Measurements from ENCODE around the gene TTBK1.

Gene TTBK1

DNA sequence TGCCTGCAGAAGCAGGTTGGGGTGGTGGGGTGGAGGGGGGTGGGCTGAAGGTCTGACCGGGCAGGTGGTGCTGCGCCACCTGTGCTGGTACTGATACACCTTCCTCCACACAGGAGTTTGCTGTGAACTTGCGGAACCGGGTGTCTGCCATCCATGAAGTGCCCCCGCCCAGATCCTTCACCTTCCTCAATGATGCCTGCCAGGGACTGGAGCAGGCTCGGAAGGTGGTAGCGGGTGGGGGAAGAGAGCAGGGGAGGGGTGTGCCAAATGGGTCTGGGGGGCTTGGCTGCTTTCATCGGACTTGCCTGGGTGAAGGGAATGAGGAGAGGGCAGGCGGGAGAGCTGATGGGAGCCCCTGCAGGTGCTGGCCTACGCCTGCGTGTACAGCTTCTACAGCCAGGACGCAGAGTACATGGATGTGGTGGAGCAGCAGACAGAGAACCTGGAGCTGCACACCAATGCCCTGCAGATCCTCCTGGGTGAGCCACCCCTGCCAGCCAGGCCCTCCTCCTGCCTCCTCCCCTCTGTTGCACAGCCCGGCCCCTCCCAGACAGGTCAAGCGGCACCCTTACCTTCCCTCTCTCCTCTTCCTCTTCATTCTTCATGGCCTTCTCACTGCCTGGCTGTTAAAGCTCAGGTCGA lies 20.7 kb upstream of the TTBK1 start:
- H4K12ac ChIP-seq (ENCODE audit: low read depth, low read length) = no peak overlapping the region
- peaks cover 5 to 8% of the 10 kb centered on the region in 2 experiments for H3K4me1 ChIP-seq (ENCODE audit: control insufficient read depth in 1 of 2, insufficient read depth in 2 of 2, low read length in 2 of 2)
- no peak overlapping the region for H3K18ac ChIP-seq (ENCODE audit: low read length)
- no peak for DNase-seq
- WGBS (ENCODE audit: extremely low coverage, insufficient coverage, insufficient read length) = no CpG with 5 or more reads among the region's 15 CpGs
- no peak overlapping the region for H3K4ac ChIP-seq (ENCODE audit: low read depth, low read length)
- H3K79me2 ChIP-seq (ENCODE audit: control insufficient read depth, insufficient read depth, low read length, poor library complexity) = no peaks in the 10 kb centered on the region
- no peak overlapping the region for H2BK5ac ChIP-seq (ENCODE audit: low read depth, low read length, poor library complexity)
- H3K4me3 ChIP-seq (ENCODE audit: low read depth, low read length) = no peak overlapping the region
- no peak overlapping the region for H2AK5ac ChIP-seq (ENCODE audit: low read length)
- H3K27ac ChIP-seq (ENCODE audit: low read depth, low read length) = no peak overlapping the region
- no peak overlapping the region for H4K8ac ChIP-seq (ENCODE audit: low read depth, low read length)
- peaks cover 5% of the 10 kb centered on the region for H3K9me3 ChIP-seq (ENCODE audit: insufficient read depth, low read depth, low read length)
- H3K14ac ChIP-seq (ENCODE audit: low read length) = no peak overlapping the region
- H2AFZ ChIP-seq (ENCODE audit: insufficient read depth, low read length, poor library complexity) = no peak overlapping the region
- H2BK120ac ChIP-seq (ENCODE audit: insufficient read depth, low read length, poor library complexity) = no peak overlapping the region
- no peak overlapping the region for H2BK12ac ChIP-seq (ENCODE audit: low read length)
- peaks cover 28 to 34% of the 10 kb centered on the region in 2 experiments for H3K36me3 ChIP-seq (ENCODE audit: control insufficient read depth in 1 of 2, insufficient read depth in 2 of 2, low read length in 2 of 2)
- peaks cover 4% of the 10 kb centered on the region for H3K79me1 ChIP-seq (ENCODE audit: low read length)
- no peak overlapping the region for H3K4me2 ChIP-seq (ENCODE audit: low read length)
- H3K27me3 ChIP-seq (ENCODE audit: insufficient read depth, low read length) = no peaks in the 10 kb centered on the region
- H4K91ac ChIP-seq (ENCODE audit: low read depth, low read length) = no peak overlapping the region
- H3K9ac ChIP-seq (ENCODE audit: low read length) = no peak overlapping the region
- H3K23ac ChIP-seq (ENCODE audit: low read length) = no peak overlapping the region

DNA sequence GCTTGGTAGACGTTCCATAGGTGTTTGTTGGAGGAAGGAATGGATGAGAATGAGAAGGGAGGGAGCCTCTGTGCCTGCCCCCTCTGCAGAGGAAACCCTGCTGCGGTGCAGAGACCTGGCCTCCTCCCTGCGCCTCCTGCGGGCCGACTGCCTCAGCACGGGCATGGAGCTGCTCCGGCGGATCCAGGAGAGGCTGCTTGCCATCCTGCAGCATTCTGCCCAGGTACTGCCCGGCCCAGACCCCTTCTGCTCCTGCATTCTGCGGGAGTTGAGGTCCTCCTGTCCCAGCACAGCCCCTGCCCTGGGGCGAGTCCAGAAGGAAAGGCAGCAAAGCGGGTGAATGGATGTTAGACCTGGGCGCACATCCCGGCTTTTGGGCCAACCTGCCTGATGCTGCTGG lies 20.1 kb upstream of the TTBK1 start:
- H3K4me3 ChIP-seq (ENCODE audit: low read depth, low read length) = no peak overlapping the region
- peaks cover 28 to 34% of the 10 kb centered on the region in 2 experiments for H3K36me3 ChIP-seq (ENCODE audit: control insufficient read depth in 1 of 2, insufficient read depth in 2 of 2, low read length in 2 of 2)
- WGBS (ENCODE audit: extremely low coverage, insufficient coverage, insufficient read length) = no CpG with 5 or more reads among the region's 14 CpGs

DNA sequence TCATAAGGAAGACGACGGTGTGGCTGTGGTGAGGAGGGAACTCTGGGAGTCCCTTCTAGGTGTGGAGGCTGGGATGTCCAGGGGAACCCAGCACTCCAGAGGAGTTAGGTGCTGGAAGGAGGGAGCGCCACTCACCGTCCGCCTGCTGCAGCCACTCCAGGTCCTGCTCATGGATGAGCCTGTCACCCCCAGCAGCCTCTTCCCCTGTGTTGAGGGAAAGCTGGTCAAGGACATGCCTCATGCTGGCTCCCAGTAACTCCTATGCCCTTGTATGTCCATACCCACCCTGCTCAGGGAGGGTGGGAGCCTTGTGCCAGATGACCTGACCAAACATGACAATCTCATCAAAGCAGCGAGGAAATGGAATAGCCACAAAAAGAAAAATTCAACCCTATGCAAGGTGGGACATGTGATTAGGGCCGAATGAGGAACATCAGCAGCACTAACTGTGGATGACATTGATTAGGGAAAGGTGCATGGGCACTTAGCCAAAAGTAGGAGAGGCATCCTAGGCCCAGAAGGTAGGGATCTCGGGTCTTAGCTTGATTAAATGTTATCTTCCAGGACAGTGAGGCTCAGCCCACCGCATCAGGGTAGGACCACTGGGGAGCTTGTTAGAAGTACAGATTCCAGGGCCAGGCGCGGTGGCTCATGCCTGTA lies 17.0 kb upstream of the TTBK1 start:
- Histone ChIP-seq H2BK5ac (ENCODE audit: low read depth, low read length, poor library complexity) (no peak overlapping the region), H3K14ac (ENCODE audit: low read length) (no peak overlapping the region), H3K9me3 (ENCODE audit: insufficient read depth, low read depth, low read length) (peaks cover 3% of the 10 kb centered on the region), H3K4me1 (ENCODE audit: control insufficient read depth in 1 of 2, insufficient read depth in 2 of 2, low read length in 2 of 2) (peaks cover 5 to 14% of the 10 kb centered on the region in 2 experiments), H2BK12ac (ENCODE audit: low read length) (no peak overlapping the region), H3K4ac (ENCODE audit: low read depth, low read length) (no peak overlapping the region), H2AK5ac (ENCODE audit: low read length) (no peak overlapping the region), H2AFZ (ENCODE audit: insufficient read depth, low read length, poor library complexity) (no peak overlapping the region), H3K4me2 (ENCODE audit: low read length) (no peak overlapping the region), H3K27ac (ENCODE audit: low read depth, low read length) (no peak overlapping the region), H3K4me3 (ENCODE audit: low read depth, low read length) (no peak overlapping the region), H3K36me3 (ENCODE audit: control insufficient read depth in 1 of 2, insufficient read depth in 2 of 2, low read length in 2 of 2) (peaks cover 17 to 23% of the 10 kb centered on the region in 2 experiments), H4K12ac (ENCODE audit: low read depth, low read length) (no peak overlapping the region), H3K27me3 (ENCODE audit: insufficient read depth, low read length) (peaks cover 3% of the 10 kb centered on the region), H3K18ac (ENCODE audit: low read length) (no peak overlapping the region), H3K79me2 (ENCODE audit: control insufficient read depth, insufficient read depth, low read length, poor library complexity) (peaks cover 3% of the 10 kb centered on the region), H4K91ac (ENCODE audit: low read depth, low read length) (no peak overlapping the region), H3K23ac (ENCODE audit: low read length) (no peak overlapping the region), H3K79me1 (ENCODE audit: low read length) (peaks cover 9% of the 10 kb centered on the region), H3K9ac (ENCODE audit: low read length) (no peak overlapping the region), H2BK120ac (ENCODE audit: insufficient read depth, low read length, poor library complexity) (no peak overlapping the region), H4K8ac (ENCODE audit: low read depth, low read length) (no peak overlapping the region)
- WGBS (ENCODE audit: extremely low coverage, insufficient coverage, insufficient read length) = no CpG with 5 or more reads among the region's 11 CpGs
- no peak for DNase-seq

More for the DNA sequence above, 20.1 kb upstream of the TTBK1 start:
- no peak for DNase-seq
- peaks cover 5% of the 10 kb centered on the region for H3K9me3 ChIP-seq (ENCODE audit: insufficient read depth, low read depth, low read length)
- H3K9ac ChIP-seq (ENCODE audit: low read length) = no peak overlapping the region
- H3K4ac ChIP-seq (ENCODE audit: low read depth, low read length) = no peak overlapping the region
- no peak overlapping the region for H3K27ac ChIP-seq (ENCODE audit: low read depth, low read length)
- H3K14ac ChIP-seq (ENCODE audit: low read length) = no peak overlapping the region
- H3K4me2 ChIP-seq (ENCODE audit: low read length) = no peak overlapping the region
- H3K27me3 ChIP-seq (ENCODE audit: insufficient read depth, low read length) = no peaks in the 10 kb centered on the region
- H2BK120ac ChIP-seq (ENCODE audit: insufficient read depth, low read length, poor library complexity) = no peak overlapping the region
- H3K4me1 ChIP-seq (ENCODE audit: control insufficient read depth in 1 of 2, insufficient read depth in 2 of 2, low read length in 2 of 2) = peaks cover 5 to 8% of the 10 kb centered on the region in 2 experiments
- H2BK5ac ChIP-seq (ENCODE audit: low read depth, low read length, poor library complexity) = no peak overlapping the region
- H4K91ac ChIP-seq (ENCODE audit: low read depth, low read length) = no peak overlapping the region
- H2BK12ac ChIP-seq (ENCODE audit: low read length) = no peak overlapping the region
- H3K23ac ChIP-seq (ENCODE audit: low read length) = no peak overlapping the region
- no peak overlapping the region for H4K8ac ChIP-seq (ENCODE audit: low read depth, low read length)
- no peak overlapping the region for H2AFZ ChIP-seq (ENCODE audit: insufficient read depth, low read length, poor library complexity)
- H2AK5ac ChIP-seq (ENCODE audit: low read length) = no peak overlapping the region
- H3K18ac ChIP-seq (ENCODE audit: low read length) = no peak overlapping the region
- H3K79me2 ChIP-seq (ENCODE audit: control insufficient read depth, insufficient read depth, low read length, poor library complexity) = no peaks in the 10 kb centered on the region
- peaks cover 4% of the 10 kb centered on the region for H3K79me1 ChIP-seq (ENCODE audit: low read length)
- H4K12ac ChIP-seq (ENCODE audit: low read depth, low read length) = no peak overlapping the region

DNA sequence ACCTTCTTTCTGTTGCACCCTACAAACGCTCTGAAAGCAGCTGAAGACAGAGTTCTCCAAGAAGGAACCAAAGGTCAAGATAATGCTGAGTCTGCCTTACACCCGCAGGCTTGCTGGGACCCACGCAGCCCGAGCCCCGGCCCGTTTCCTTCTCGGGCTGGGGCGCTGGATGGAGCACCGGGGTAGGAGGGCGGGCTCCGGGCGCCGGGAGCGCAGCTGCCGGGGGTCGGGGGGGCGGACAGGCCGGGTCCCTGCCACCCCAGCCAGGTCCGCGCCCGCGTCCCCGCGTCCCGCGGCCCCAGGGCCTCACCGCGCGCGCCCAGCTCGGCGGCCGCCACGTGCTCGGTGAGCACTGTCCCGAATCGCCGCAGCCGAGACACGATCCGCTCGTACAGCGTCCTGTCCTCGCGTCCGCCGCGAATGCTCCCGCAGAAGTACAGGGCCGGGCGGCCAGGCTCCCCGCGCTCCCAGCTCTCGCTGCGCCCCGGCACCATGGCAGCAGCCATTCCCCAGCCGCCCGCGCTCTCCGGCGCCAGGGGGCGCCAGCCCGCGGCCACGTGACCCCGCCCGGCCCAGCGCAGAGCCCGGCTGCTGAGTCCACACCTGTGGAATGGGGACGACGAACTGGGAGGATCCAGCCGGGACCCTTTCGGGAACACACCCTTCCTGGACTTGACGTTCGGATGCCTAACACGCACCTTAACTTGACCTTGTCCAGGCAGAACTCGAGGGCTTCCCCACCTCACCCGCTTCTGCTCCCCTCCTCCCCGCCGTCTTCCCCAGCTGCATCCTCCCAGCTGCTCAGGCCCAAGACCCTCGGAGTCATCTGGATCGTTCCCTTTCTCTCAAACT lies 14.1 kb upstream of the TTBK1 start, which contains the start of gene DNPH1:
Gene DNPH1, minus strand, starts transcription at position 531 of the 852 bp plus-strand sequence. Its CDS starts 25 bp downstream, at position 506.
- Histone ChIP-seq H3K4me2 (ENCODE audit: low read length) (peak within 1 kb of the TSS; percentile 83), H4K91ac (ENCODE audit: low read depth, low read length) (peak within 1 kb of the TSS; percentile 96), H4K12ac (ENCODE audit: low read depth, low read length) (peak within 1 kb of the TSS; percentile 96), H3K79me1 (ENCODE audit: low read length) (peaks cover 5% of the 10 kb centered on the region), H3K14ac (ENCODE audit: low read length) (peak within 1 kb of the TSS; percentile 99), H3K4me3 (ENCODE audit: low read depth, low read length) (peak within 1 kb of the TSS; percentile 83), H3K4me1 (ENCODE audit: control insufficient read depth in 1 of 2, insufficient read depth in 2 of 2, low read length in 2 of 2) (peaks cover 1 to 10% of the 10 kb centered on the region in 2 experiments), H4K8ac (ENCODE audit: low read depth, low read length) (peak within 1 kb of the TSS; percentile 98), H3K4ac (ENCODE audit: low read depth, low read length) (peak within 1 kb of the TSS; percentile 65), H3K36me3 (ENCODE audit: control insufficient read depth in 1 of 2, insufficient read depth in 2 of 2, low read length in 2 of 2) (peaks cover 2 to 6% of the 10 kb centered on the region in 2 experiments), H2BK12ac (ENCODE audit: low read length) (peak within 1 kb of the TSS; percentile 79), H3K9ac (ENCODE audit: low read length) (peak within 1 kb of the TSS; percentile 92), H3K18ac (ENCODE audit: low read length) (peak within 1 kb of the TSS; percentile 98), H2AK5ac (ENCODE audit: low read length) (no peak within 1 kb of the TSS), H3K9me3 (ENCODE audit: insufficient read depth, low read depth, low read length) (peaks cover 2% of the 10 kb centered on the region), H3K23ac (ENCODE audit: low read length) (no peak within 1 kb of the TSS), H3K27ac (ENCODE audit: low read depth, low read length) (no peak within 1 kb of the TSS), H2BK5ac (ENCODE audit: low read depth, low read length, poor library complexity) (peak within 1 kb of the TSS; percentile 6), H3K79me2 (ENCODE audit: control insufficient read depth, insufficient read depth, low read length, poor library complexity) (peaks cover 3% of the 10 kb centered on the region), H3K27me3 (ENCODE audit: insufficient read depth, low read length) (peaks cover 3% of the 10 kb centered on the region), H2AFZ (ENCODE audit: insufficient read depth, low read length, poor library complexity) (peak within 1 kb of the TSS; percentile 95), H2BK120ac (ENCODE audit: insufficient read depth, low read length, poor library complexity) (peak within 1 kb of the TSS; percentile 90)
- WGBS (ENCODE audit: extremely low coverage, insufficient coverage, insufficient read length) = no CpG with 5 or more reads among the region's 82 CpGs
- peak; percentile 68 to 85 for DNase-seq

All from trophoblast cell (in vitro differentiated cells and primary cell).